Neural progenitor cell (in vitro differentiated cells): ENCODE measurements around the gene CARD16. TPM values are rescaled to one million over a fixed set of nuclear protein-coding genes. Genes with fewer than 3 reads are reported as not detected.

Experiments
- DNase-seq: peaks from one replicate; pipeline ENCODE4 v3.0.0-alpha.2; 2016; ENCODE audit warnings: low spot score
- H2AFZ ChIP-seq: fragments of 200-600 bp; sonication (generic); replicated peaks from 2 replicates; pipeline ENCODE4 v1.6.1; 2016; ENCODE audit warnings: antibody characterized with exemption
- H3F3A ChIP-seq: fragments of 200-600 bp; sonication (generic); 2 replicates; pipeline ENCODE4 v1.6.1; 2016; ENCODE audit warnings: antibody characterized with exemption, low read depth
- H3K27ac ChIP-seq: fragments of 200-600 bp; sonication (generic); 2 replicates; pipeline ENCODE4 v1.5.1; 2016; ENCODE audit warnings: mild to moderate bottlenecking
- H3K27me3 ChIP-seq: fragments of 200-600 bp; sonication (generic); 2 replicates; pipeline ENCODE4 v1.6.1; 2016; ENCODE audit warnings: mild to moderate bottlenecking, moderate library complexity
- H3K36me3 ChIP-seq: fragments of 200-600 bp; sonication (generic); 2 replicates; pipeline ENCODE4 v1.5.1; 2016
- H3K4me1 ChIP-seq: fragments of 200-600 bp; sonication (generic); 2 replicates; pipeline ENCODE4 v1.6.1; 2016; ENCODE audit warnings: mixed run types
- H3K4me2 ChIP-seq: fragments of 200-600 bp; sonication (generic); 2 replicates; pipeline ENCODE4 v1.6.1; 2016
- H3K4me3 ChIP-seq: fragments of 200-600 bp; sonication (generic); 2 replicates; pipeline ENCODE4 v1.5.1; 2016
- H3K79me2 ChIP-seq: fragments of 200-600 bp; sonication (generic); 2 replicates; pipeline ENCODE4 v1.6.1; 2016; ENCODE audit warnings: low read depth
- H3K9ac ChIP-seq: fragments of 200-600 bp; sonication (generic); 2 replicates; pipeline ENCODE4 v1.6.1; 2016
- H3K9me3 ChIP-seq: fragments of 200-600 bp; sonication (generic); 2 replicates; pipeline ENCODE4 v1.5.1; 2016; ENCODE audit warnings: low read depth
- H4K20me1 ChIP-seq: fragments of 200-600 bp; sonication (generic); 2 replicates; pipeline ENCODE4 v1.6.1; 2016; ENCODE audit warnings: low read depth
- H3K27ac Mint-ChIP-seq: 3 replicates; pipeline ENCODE4 v1.8.0; 2021; ENCODE audit warnings: mixed read lengths
- H3K27me3 Mint-ChIP-seq: 2 replicates; pipeline ENCODE4 v1.8.0; 2022; ENCODE audit warnings: low read depth, mild to moderate bottlenecking, inconsistent platforms, moderate library complexity, mixed read lengths; ENCODE audit not compliant: insufficient read depth
- H3K36me3 Mint-ChIP-seq: 3 replicates; pipeline ENCODE4 v1.8.0; 2021; ENCODE audit warnings: mixed read lengths
- H3K4me1 Mint-ChIP-seq: 3 replicates; pipeline ENCODE4 v1.8.0; 2021; ENCODE audit warnings: mixed read lengths
- H3K4me3 Mint-ChIP-seq: 3 replicates; pipeline ENCODE4 v1.8.0; 2021; ENCODE audit warnings: mild to moderate bottlenecking, moderate library complexity, mixed read lengths
- H3K9me3 Mint-ChIP-seq: 3 replicates; pipeline ENCODE4 v1.8.0; 2020; ENCODE audit warnings: mixed read lengths
- CTCF ChIP-seq: fragments of 200-600 bp; sonication (generic); IDR thresholded peaks from 2 replicates; pipeline ENCODE4 v1.5.1; 2017; ENCODE audit warnings: antibody characterized with exemption, mild to moderate bottlenecking
- EZH2 ChIP-seq: fragments of 200-600 bp; sonication (generic); IDR thresholded peaks from 2 replicates; pipeline ENCODE4 v1.6.1; 2017; ENCODE audit warnings: antibody characterized with exemption, mild to moderate bottlenecking, moderate library complexity
- EZH2phosphoT487 ChIP-seq: fragments of 200-600 bp; sonication (generic); IDR thresholded peaks from 2 replicates; pipeline ENCODE4 v1.6.1; 2017; ENCODE audit warnings: antibody characterized with exemption
- total RNA-seq: library from RNA; depleted of rRNA; stranded (reverse); fragments of >200 nt; gene quantifications from 2 replicates; pipeline ENCODE4 v1.2.3, GENCODE V29; 2015; ENCODE audit warnings: low replicate concordance

CARD16 gene
- total RNA-seq, 1 donor from 2014 or later = not detected

- Mint-ChIP-seq H3K27ac (no peak overlapping the region), H3K27me3 (no peaks in the 10 kb centered on the region), H3K36me3 (no peaks in the 10 kb centered on the region), H3K4me3 (no peak overlapping the region), H3K4me1 (no peaks in the 10 kb centered on the region), H3K9me3 (no peaks in the 10 kb centered on the region)
- Histone ChIP-seq H3K79me2 (no peaks in the 10 kb centered on the region), H3K27me3 (no peaks in the 10 kb centered on the region), H3K9ac (no peak overlapping the region), H3K9me3 (no peaks in the 10 kb centered on the region), H3K27ac (no peak overlapping the region), H3K4me3 (no peak overlapping the region), H3K4me1 (no peaks in the 10 kb centered on the region), H3K4me2 (no peak overlapping the region), H4K20me1 (no peaks in the 10 kb centered on the region), H3K36me3 (no peaks in the 10 kb centered on the region), H2AFZ (no peak overlapping the region), H3F3A (no peaks in the 10 kb centered on the region)
- TF ChIP-seq CTCF (no peak), EZH2 (no peak), EZH2phosphoT487 (no peak)
- no peak for DNase-seq
Measured at GRCh38 chr11:105032495-105032894, 12.6 kb downstream of the CARD16 start.

- Mint-ChIP-seq H3K27ac (no peak overlapping the region), H3K4me1 (peaks cover 2% of the 10 kb centered on the region), H3K27me3 (no peaks in the 10 kb centered on the region), H3K4me3 (no peak overlapping the region), H3K36me3 (no peaks in the 10 kb centered on the region), H3K9me3 (no peaks in the 10 kb centered on the region)
- DNase-seq = no peak
- H3K79me2 ChIP-seq = no peaks in the 10 kb centered on the region
- H3K36me3 ChIP-seq = no peaks in the 10 kb centered on the region
- no peaks in the 10 kb centered on the region for H3F3A ChIP-seq
- H4K20me1 ChIP-seq = no peaks in the 10 kb centered on the region
- no peak overlapping the region for H3K4me2 ChIP-seq
- H3K27ac ChIP-seq = no peak overlapping the region
- H3K4me1 ChIP-seq = peaks cover 9% of the 10 kb centered on the region
- no peak overlapping the region for H3K9ac ChIP-seq
- H2AFZ ChIP-seq = no peak overlapping the region
- H3K27me3 ChIP-seq = no peaks in the 10 kb centered on the region
- no peaks in the 10 kb centered on the region for H3K9me3 ChIP-seq
- TF ChIP-seq EZH2phosphoT487 (no peak), CTCF (no peak), EZH2 (no peak)
- no peak overlapping the region for H3K4me3 ChIP-seq
Measured at GRCh38 chr11:105027678-105028077, 17.5 kb downstream of the CARD16 start.

- H3K4me1 ChIP-seq = peaks cover 9% of the 10 kb centered on the region
- H4K20me1 ChIP-seq = no peaks in the 10 kb centered on the region
- peaks cover 2% of the 10 kb centered on the region for H3K4me1 Mint-ChIP-seq
- H3K27ac Mint-ChIP-seq = no peak overlapping the region
- H3K9ac ChIP-seq = no peak overlapping the region
- H3K9me3 Mint-ChIP-seq = peaks cover 2% of the 10 kb centered on the region
- H3K4me2 ChIP-seq = no peak overlapping the region
- no peak overlapping the region for H2AFZ ChIP-seq
- H3K36me3 ChIP-seq = no peaks in the 10 kb centered on the region
- H3K27ac ChIP-seq = no peak overlapping the region
- H3K27me3 Mint-ChIP-seq = no peaks in the 10 kb centered on the region
- H3K27me3 ChIP-seq = no peaks in the 10 kb centered on the region
- no peak overlapping the region for H3K4me3 ChIP-seq
- H3K9me3 ChIP-seq = no peaks in the 10 kb centered on the region
- no peaks in the 10 kb centered on the region for H3K36me3 Mint-ChIP-seq
- H3F3A ChIP-seq = no peaks in the 10 kb centered on the region
- no peaks in the 10 kb centered on the region for H3K79me2 ChIP-seq
- no peak for TF ChIP-seq CTCF
- no peak for TF ChIP-seq EZH2
- no peak for TF ChIP-seq EZH2phosphoT487
- H3K4me3 Mint-ChIP-seq = no peak overlapping the region
- no peak for DNase-seq
Measured at GRCh38 chr11:105024394-105024793, 20.7 kb downstream of the CARD16 start.

GRCh38 chr11:105023003-105023402 lies 22.1 kb downstream of the CARD16 start, which contains the start of gene CASP5:
Gene CASP5 (minus strand): TSS chr11:105023168. CDS start chr11:105023136, 32 bp downstream.
- peaks cover 2% of the 10 kb centered on the region for H3K4me1 Mint-ChIP-seq
- H4K20me1 ChIP-seq = no peaks in the 10 kb centered on the region
- TF ChIP-seq EZH2phosphoT487 (no peak), EZH2 (no peak), CTCF (no peak)
- H3K9me3 ChIP-seq = no peaks in the 10 kb centered on the region
- no peaks in the 10 kb centered on the region for H3K27me3 ChIP-seq
- H3K27ac ChIP-seq = no peak within 1 kb of the TSS
- H3K36me3 ChIP-seq = no peaks in the 10 kb centered on the region
- peaks cover 9% of the 10 kb centered on the region for H3K4me1 ChIP-seq
- H3K9me3 Mint-ChIP-seq = peaks cover 2% of the 10 kb centered on the region
- no peak for DNase-seq
- H3K9ac ChIP-seq = no peak within 1 kb of the TSS
- H3K79me2 ChIP-seq = no peaks in the 10 kb centered on the region
- no peaks in the 10 kb centered on the region for H3F3A ChIP-seq
- H3K4me3 Mint-ChIP-seq = no peak within 1 kb of the TSS
- H3K4me2 ChIP-seq = no peak within 1 kb of the TSS
- H2AFZ ChIP-seq = no peak within 1 kb of the TSS
- no peaks in the 10 kb centered on the region for H3K36me3 Mint-ChIP-seq
- no peak within 1 kb of the TSS for H3K4me3 ChIP-seq
- no peak within 1 kb of the TSS for H3K27ac Mint-ChIP-seq
- no peaks in the 10 kb centered on the region for H3K27me3 Mint-ChIP-seq
